Parathyroid adenoma (tissue), 2 donors: Measurements from ENCODE around the gene APOE.
"Not testable (repeated sequence)": the region's sequence is repeated elsewhere in the genome, so short reads cannot be mapped to it uniquely, and the experiment has no call there.

Source experiments
- H2AFZ ChIP-seq: fragments of 300-600 bp; sonication (generic); one replicate; pipeline ENCODE4 v1.7.0; 2017; ENCODE audit warnings: antibody characterized with exemption, mild to moderate bottlenecking
- H3K27ac ChIP-seq: fragments of 300-600 bp; sonication (generic); one replicate; pipeline ENCODE4 v1.7.0; 2017
- H3K27me3 ChIP-seq: fragments of 300-600 bp; sonication (generic); one replicate; pipeline ENCODE4 v1.7.0; 2017; ENCODE audit warnings: low read length; ENCODE audit not compliant: control insufficient read depth, insufficient read depth
- H3K36me3 ChIP-seq: fragments of 300-600 bp; sonication (generic); one replicate; pipeline ENCODE4 v1.7.0; 2017; ENCODE audit warnings: low read length; ENCODE audit not compliant: control insufficient read depth, insufficient read depth
- H3K4me1 ChIP-seq: fragments of 300-600 bp; sonication (generic); one replicate; pipeline ENCODE4 v1.7.0; 2017; ENCODE audit warnings: control low read depth
- H3K4me2 ChIP-seq: fragments of 300-600 bp; sonication (generic); one replicate; pipeline ENCODE4 v1.7.0; 2017; ENCODE audit warnings: low read length
- H3K4me3 ChIP-seq: fragments of 300-600 bp; sonication (generic); one replicate; pipeline ENCODE4 v1.7.0; 2017; ENCODE audit warnings: low read depth, low read length
- H3K79me2 ChIP-seq: fragments of 300-600 bp; sonication (generic); one replicate; pipeline ENCODE4 v1.7.0; 2017; ENCODE audit warnings: control low read depth
- H3K9ac ChIP-seq: fragments of 300-600 bp; sonication (generic); one replicate; pipeline ENCODE4 v1.7.0; 2017; ENCODE audit warnings: mild to moderate bottlenecking
- H3K9me3 ChIP-seq: fragments of 300-600 bp; sonication (generic); one replicate; pipeline ENCODE4 v1.7.0; 2017; ENCODE audit warnings: low read length; ENCODE audit not compliant: control insufficient read depth
- CTCF ChIP-seq: fragments of 300-600 bp; sonication (generic); IDR thresholded peaks from one replicate; pipeline ENCODE4 v1.7.0; 2017; ENCODE audit warnings: antibody characterized with exemption, mild to moderate bottlenecking
- donor health status: primary hyperparathyroidism.

The APOE gene

GRCh38 chr19:44924243-44924725 is 18.7 kb downstream of the APOE start:
- no peak for TF ChIP-seq CTCF
- no peak overlapping the region for H3K27ac ChIP-seq
- H3K4me3 ChIP-seq: no peak overlapping the region
- no peaks in the 10 kb centered on the region for H3K27me3 ChIP-seq
- no peaks in the 10 kb centered on the region for H3K79me2 ChIP-seq
- H2AFZ ChIP-seq: no peak overlapping the region
- H3K9ac ChIP-seq: no peak overlapping the region
- H3K4me1 ChIP-seq: no peaks in the 10 kb centered on the region
- H3K4me2 ChIP-seq: no peak overlapping the region
- no peaks in the 10 kb centered on the region for H3K36me3 ChIP-seq
- H3K9me3 ChIP-seq: no peaks in the 10 kb centered on the region

GRCh38 chr19:44925114-44925891 is 19.7 kb downstream of the APOE start:
- no peaks in the 10 kb centered on the region for H3K36me3 ChIP-seq
- H3K4me2 ChIP-seq: no peak overlapping the region
- no peak overlapping the region for H3K9ac ChIP-seq
- H3K4me1 ChIP-seq: no peaks in the 10 kb centered on the region
- H3K27me3 ChIP-seq: no peaks in the 10 kb centered on the region
- no peak overlapping the region for H2AFZ ChIP-seq
- TF ChIP-seq CTCF: no peak
- H3K9me3 ChIP-seq: no peaks in the 10 kb centered on the region
- H3K27ac ChIP-seq: no peak overlapping the region
- no peak overlapping the region for H3K4me3 ChIP-seq
- no peaks in the 10 kb centered on the region for H3K79me2 ChIP-seq

- H3K79me2 ChIP-seq, H3K27ac ChIP-seq, H3K27me3 ChIP-seq, H3K9me3 ChIP-seq, H3K36me3 ChIP-seq, H3K4me1 ChIP-seq, H3K9ac ChIP-seq: not testable (repeated sequence)
- peak overlapping the region; percentile 87 for H2AFZ ChIP-seq
- H3K4me3 ChIP-seq: peak overlapping the region; percentile 39
- H3K4me2 ChIP-seq: peak overlapping the region; percentile 62
Observed at GRCh38 chr19:44926245-44927077, 20.9 kb downstream of the APOE start.

- H3K36me3 ChIP-seq: no peaks in the 10 kb centered on the region
- H2AFZ ChIP-seq: no peak overlapping the region
- no peak for TF ChIP-seq CTCF
- H3K4me3 ChIP-seq: no peak overlapping the region
- H3K9me3 ChIP-seq: no peaks in the 10 kb centered on the region
- H3K79me2 ChIP-seq: no peaks in the 10 kb centered on the region
- no peak overlapping the region for H3K4me2 ChIP-seq
- H3K4me1 ChIP-seq: no peaks in the 10 kb centered on the region
- H3K9ac ChIP-seq: no peak overlapping the region
- H3K27me3 ChIP-seq: no peaks in the 10 kb centered on the region
- H3K27ac ChIP-seq: no peak overlapping the region
Observed at GRCh38 chr19:44927746-44928145, 22.1 kb downstream of the APOE start.

- no peak overlapping the region for H3K4me2 ChIP-seq
- TF ChIP-seq CTCF: no peak
- no peaks in the 10 kb centered on the region for H3K27me3 ChIP-seq
- no peak overlapping the region for H3K4me3 ChIP-seq
- H3K79me2 ChIP-seq: no peaks in the 10 kb centered on the region
- no peaks in the 10 kb centered on the region for H3K4me1 ChIP-seq
- no peaks in the 10 kb centered on the region for H3K36me3 ChIP-seq
- no peak overlapping the region for H2AFZ ChIP-seq
- H3K9me3 ChIP-seq: no peaks in the 10 kb centered on the region
- no peak overlapping the region for H3K9ac ChIP-seq
- H3K27ac ChIP-seq: no peak overlapping the region
Observed at GRCh38 chr19:44930088-44930487, 24.5 kb downstream of the APOE start.
